HG02938 (cell line): Measurements from ENCODE around the gene GNAZ.

Experiments used
- ATAC-seq: cut with Tn5 transposase; IDR thresholded peaks from one replicate; pipeline ENCODE4 v1.9.1; 2021; ENCODE audit warnings: mild to moderate bottlenecking, moderate library complexity; ENCODE audit not compliant: unreplicated experiment

GNAZ gene

DNA sequence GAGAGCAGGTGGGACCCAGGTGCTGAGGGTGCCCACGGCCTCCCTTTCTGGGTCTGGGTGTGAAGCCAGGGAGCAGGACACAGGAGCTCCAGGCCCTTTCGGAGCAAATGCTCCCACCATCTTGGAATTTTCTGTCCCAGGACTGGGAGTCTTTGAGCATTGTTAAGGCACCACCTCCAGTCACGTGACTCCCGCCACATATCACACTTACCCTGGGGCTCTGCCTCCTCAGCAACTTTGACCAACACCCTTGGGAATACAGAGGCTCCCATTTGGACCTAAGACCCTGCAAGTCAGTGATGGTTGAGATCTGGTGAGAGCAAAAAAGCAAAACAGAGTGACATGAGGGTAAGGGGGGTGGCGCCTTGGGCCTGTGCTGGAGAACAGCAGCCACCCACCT lies 35.6 kb downstream of the GNAZ start:
- no peak for ATAC-seq

DNA sequence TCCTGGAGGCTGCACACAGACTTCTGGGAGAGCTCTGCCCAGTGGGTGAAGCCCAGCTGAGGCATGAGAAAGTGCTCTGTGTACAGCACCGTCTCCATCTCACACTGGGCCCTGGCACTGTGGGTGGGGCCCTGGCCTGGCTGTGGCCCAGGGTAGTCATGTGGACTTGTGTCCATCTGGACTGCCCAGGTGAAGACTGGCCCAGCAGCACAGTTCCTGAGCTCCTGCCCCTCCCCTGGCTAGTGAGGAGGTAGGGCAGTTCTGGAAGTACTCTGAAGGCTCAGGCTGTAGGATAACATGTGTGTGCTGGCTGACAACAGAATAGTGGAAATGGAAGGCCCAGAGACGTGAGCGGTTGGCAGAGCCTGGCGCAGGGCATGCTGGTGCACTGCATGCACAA lies 36.0 kb downstream of the GNAZ start:
- no peak for ATAC-seq

DNA sequence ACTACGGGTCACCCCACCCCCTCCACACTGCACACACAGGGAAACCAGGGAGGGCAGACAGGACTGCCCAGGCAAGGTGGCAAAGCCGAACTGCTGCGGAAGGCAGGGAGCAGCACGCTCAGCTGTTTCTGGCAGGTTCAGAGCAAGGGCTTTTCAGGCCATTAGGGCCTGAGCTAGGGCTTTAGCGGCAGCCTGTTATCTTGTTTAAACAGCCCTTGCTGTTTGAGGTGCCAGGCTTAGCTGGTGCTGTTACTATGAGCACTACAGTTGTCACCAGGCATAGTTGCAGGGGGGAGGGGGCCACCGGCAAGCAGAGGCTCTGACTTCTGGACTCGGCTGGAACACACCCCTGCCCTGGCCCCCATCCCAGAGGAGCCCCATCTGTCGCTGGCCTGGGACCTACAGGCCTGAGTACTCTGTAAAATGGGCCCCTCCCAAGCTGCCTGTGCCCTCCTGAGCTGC lies 36.6 kb downstream of the GNAZ start:
- ATAC-seq: no peak

DNA sequence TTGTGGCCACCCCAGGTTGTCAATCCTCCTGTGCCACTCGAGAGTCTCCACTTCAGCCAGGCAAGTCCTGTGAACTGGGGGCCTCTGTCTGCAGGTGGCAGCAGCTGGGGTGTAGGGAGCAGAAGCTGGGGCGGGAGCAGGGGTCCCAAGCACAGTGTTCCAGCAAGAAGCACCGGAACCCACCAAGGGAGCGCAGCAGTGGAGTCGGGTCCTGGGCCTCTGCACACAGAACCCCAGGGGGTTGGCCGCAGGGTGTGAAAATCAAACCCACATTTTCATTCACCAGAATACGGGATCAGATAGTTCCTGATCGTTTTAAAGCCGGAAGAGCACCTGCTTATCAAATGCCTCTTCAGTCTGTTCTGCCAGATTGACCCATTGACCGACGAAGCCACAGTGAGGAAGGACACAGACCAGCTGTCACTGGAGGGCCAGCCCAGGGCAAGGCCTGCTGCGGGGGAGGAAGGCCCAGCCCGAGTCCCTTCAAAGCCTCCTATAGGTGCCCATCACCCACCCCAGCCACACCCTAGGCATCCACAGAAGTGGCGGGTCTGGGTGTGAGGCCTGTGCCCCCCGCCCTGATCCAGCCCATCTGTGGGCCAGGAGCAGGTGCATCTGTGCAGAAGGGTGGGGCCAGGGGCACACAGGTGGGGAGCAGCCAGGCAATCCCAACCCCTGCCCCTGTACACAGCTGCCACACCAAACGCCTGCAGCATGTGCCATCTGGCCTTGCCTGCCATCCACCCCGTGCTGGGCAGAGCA lies 37.3 kb downstream of the GNAZ start:
- no peak for ATAC-seq

DNA sequence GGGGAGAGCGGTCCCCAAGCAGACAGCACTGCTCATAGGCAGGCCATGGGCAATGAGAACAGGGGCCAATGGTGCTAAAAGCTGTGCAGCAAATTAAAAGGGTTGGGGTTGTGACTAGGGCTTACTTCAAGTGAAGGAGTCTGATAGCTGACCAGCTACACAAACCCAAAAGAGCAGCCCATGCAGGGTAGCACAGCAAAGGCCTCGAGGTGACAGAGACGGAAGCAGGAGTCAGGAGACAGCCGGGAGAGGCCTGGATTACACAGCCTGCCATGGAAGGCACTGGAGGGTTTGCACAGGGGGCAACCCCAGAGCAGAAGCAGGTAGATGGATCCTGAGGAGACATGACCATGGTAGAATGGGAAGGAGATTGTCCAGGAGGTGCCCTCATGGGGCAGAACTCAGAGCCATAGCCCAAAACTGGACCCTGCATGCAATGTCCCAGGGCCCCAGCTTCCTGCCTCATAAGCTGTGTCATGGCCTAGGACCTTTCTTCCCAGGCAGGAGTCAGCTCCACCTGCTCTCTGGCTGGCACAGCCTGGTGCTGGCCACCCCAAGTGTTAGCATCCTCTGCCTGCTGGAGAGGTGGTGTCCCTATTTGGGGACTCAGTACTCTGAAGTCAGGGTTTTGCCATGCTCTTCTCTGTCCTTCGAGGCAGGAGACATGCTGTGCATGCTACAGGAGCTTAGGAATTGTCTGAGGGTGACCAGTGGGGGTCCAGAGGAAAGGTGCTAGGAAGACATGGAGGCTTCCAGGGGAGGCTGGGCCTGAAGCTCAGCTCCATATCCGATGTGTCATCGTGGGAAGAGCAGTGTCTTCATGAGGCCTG lies 38.1 kb downstream of the GNAZ start:
- no peak for ATAC-seq

- ATAC-seq: no peak
Observed at GRCh38 chr22:23109079-23109347, 38.7 kb downstream of the GNAZ start.

DNA sequence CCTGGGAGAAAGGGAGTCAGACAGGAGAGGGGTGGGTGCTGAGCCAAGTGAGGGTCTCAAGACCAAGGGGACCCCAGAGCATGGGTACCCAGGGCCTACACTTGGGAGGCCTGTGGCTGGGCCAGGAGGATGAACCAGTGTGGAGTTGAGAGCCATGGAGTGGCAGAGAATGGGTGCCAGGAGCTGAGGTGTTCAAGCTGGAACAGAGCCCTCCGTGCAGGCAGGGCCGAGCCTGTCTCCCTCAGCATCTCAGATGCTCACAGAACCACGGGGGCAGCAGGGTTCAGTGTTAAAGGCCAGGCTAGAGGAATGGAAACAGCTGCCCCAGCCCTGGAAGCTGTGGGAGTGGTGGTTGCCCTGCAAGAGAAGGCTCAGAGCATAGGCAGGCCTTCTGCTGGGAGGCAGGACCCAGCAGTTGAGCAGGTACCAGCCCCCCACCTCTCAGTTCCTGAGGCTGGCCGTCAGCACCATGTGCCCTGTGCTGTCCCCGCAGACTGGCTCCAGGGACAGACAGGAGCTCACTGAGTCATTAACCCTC lies 39.2 kb downstream of the GNAZ start:
- no peak for ATAC-seq

GRCh38 chr22:23110190-23110921 lies 40.0 kb downstream of the GNAZ start:
- ATAC-seq: no peak

- ATAC-seq: no peak
Observed at GRCh38 chr22:23110922-23111527, 40.7 kb downstream of the GNAZ start.

- no peak for ATAC-seq
Observed at GRCh38 chr22:23112472-23113012, 42.2 kb downstream of the GNAZ start.

DNA sequence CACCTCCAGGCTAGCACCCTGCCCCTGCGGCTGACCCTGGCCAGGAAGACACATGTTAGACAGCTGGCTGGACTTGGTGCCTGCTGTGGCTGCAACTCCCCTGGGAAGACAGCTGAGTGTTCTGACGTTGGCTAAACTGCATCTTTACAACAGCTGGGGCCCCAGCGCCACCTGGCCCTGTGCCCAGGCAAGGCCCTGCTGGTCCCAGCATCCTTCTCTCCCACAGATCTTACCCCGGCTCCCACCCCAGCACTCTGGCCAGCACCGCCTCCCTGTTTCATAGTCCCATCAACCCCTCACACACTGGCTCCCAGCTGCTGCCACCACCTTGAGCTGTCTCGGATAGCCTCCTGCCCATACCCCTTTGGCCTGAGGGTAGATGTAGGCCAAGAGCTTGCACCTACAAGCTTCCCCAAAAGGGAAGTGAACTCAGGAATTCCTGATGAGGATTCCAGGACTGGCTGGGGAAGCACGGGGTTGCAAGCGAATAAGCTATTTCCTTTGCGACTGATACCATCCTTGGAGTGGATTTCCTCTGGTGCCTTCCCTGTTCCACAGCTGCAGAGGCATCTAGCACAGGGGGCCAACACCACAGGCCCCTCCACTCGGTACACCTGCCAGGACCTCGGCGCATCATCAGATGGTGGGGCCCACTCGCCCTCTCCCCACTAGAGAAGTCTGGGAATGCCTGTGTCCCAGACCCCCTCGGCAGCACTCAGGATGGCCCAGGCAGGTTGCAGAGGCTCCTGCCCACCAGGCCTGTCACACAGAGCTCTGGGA lies 42.9 kb downstream of the GNAZ start:
- ATAC-seq: no peak

DNA sequence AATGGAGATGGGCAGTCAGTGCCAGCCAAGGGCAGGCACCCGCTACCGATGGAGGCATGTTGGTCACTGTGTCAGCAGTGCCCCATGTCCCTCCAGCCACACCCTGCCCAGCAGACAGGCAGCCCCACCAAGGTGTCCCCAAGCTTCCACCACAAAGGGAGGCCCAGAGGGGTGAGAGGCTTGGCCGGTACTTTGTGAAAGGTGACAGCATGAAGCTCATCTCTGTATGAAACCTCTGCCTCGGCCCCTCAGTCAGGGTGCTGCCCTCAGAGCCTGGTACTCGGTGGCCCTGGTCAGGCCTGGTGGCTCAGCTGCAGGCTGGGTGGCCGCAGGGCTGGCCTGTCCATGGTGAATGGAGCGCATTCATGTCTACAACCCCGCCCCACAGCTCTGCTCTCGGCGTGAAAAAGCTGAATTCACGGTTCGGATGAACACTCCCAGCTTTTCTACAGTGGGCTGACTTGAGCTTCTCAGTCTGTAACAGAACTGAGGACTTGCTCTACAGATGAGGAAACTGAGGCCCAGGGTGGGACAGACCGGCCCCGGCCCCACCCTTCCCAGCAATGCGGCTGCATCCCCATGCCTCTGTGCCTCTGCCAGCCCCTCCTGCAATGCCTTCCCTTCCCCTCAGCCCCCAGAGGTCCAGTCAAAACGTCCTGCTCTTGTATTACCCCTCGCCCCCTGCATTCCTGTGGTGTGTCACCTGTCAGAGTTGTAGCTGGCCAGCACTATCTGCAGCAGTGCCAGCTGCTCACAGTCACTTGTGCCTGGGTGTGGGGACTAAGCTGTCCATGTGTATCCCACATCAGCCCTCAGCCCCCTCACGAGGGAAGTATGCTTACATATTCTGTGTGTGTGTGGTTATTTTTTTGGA lies 43.8 kb downstream of the GNAZ start:
- no peak for ATAC-seq

DNA sequence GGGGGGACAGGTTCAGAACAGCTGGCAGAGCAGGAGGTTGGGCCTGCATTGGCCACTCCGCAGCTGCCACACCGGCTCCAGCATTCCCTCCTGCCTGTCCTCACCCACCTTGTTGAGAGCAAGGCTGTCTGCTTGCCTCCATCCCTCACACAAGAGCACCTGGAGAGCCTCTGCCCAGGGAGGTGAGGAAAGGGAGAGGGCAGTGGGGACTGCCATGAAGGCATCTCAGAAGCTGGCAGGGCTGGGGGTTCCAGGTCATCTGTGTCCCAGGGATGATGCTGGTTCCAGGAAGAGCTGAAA lies 44.4 kb downstream of the GNAZ start:
- ATAC-seq: no peak

- ATAC-seq: no peak
Observed at GRCh38 chr22:23115369-23115768, 45.0 kb downstream of the GNAZ start.

DNA sequence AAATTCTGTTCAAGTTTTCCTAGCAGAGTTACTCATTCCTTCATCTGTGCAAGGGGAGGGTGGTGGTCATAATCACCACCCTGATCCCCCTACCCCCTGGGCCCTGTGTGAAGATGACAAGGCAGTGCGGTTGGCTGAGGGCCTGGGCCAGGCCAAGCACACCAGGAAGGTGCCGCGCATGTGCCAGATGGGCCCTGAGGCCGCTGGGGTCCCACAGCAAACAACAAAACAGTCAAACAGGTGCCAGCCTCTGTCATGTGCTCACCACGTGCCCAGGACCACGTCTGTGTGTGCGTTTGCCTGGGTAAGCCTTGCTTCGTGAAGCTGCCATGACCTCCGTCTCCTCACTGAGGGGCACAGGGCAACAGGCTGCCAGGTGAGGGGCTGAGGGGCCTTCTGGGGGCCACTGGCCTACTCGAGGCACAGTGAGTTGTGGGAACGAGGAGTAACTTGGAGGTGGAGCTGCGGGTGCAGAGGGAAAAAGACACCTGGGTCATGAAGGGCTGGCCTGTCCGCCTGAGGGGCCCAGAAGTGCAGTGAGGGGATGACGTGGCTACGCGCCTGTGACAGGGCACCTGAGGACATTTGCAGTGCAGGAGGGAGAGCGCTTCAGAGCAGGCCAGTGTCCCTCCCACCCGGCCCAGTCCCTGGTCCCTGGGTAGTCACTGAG lies 45.6 kb downstream of the GNAZ start:
- ATAC-seq: no peak

GRCh38 chr22:23116506-23117263 lies 46.4 kb downstream of the GNAZ start:
- no peak for ATAC-seq

DNA sequence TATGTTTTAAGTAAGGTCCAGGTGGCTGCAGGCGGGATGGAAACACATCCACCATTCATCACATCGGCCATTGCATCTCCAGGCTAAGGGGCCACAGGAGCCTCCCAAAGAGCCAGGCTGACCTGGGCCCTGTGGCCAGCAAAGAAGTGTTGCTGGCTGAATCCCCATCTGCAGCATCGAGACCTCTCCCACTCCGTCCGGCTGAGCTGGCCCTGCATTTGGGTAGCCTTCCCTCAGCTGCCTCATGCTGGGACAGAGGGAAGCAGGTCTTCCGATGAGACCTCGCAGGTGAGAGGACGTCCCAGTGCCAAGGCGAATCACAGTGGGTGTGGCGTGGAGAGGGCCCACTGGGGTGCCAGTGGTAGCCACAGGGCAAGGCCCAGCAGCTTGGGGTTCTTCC lies 47.0 kb downstream of the GNAZ start:
- no peak for ATAC-seq
